MM.1S (cell line): ENCODE results near the gene AKAP13.

Experiments
- DNase-seq: peaks from one replicate; pipeline ENCODE4 v3.0.0-alpha.2; 2015
- H2AFZ ChIP-seq: fragments of 300-600 bp; sonication (generic); 2 replicates; pipeline ENCODE4 v1.6.0; 2016; ENCODE audit warnings: antibody characterized with exemption, low read length
- H3F3A ChIP-seq: fragments of 300-600 bp; sonication (generic); 2 replicates; pipeline ENCODE4 v1.6.1; 2016; ENCODE audit warnings: mild to moderate bottlenecking, antibody characterized with exemption, low read length, moderate library complexity, mixed read lengths; ENCODE audit not compliant: insufficient read depth
- H3K27ac ChIP-seq: fragments of 300-600 bp; sonication (generic); 2 replicates; pipeline ENCODE4 v1.5.1; 2016; ENCODE audit warnings: mild to moderate bottlenecking, low read length
- H3K27me3 ChIP-seq: fragments of 300-600 bp; sonication (generic); replicated peaks from 2 replicates; pipeline ENCODE4 v1.6.0; 2016; ENCODE audit warnings: low read length; ENCODE audit not compliant: insufficient read depth
- H3K36me3 ChIP-seq: fragments of 300-600 bp; sonication (generic); replicated peaks from 2 replicates; pipeline ENCODE4 v1.6.1; 2016; ENCODE audit warnings: mild to moderate bottlenecking, low read length, mixed read lengths; ENCODE audit not compliant: insufficient read depth
- H3K4me1 ChIP-seq: fragments of 300-600 bp; sonication (generic); 2 replicates; pipeline ENCODE4 v1.6.1; 2016; ENCODE audit warnings: low read length, mixed read lengths
- H3K4me2 ChIP-seq: fragments of 300-600 bp; sonication (generic); 2 replicates; pipeline ENCODE4 v1.6.0; 2016; ENCODE audit warnings: low read depth, low read length
- H3K4me3 ChIP-seq: fragments of 300-600 bp; sonication (generic); 2 replicates; pipeline ENCODE4 v1.5.1; 2016; ENCODE audit warnings: low read length, mixed read lengths
- H3K79me2 ChIP-seq: fragments of 300-600 bp; sonication (generic); 2 replicates; pipeline ENCODE4 v1.6.1; 2016; ENCODE audit warnings: mixed run types, low read length, mixed read lengths
- H3K9ac ChIP-seq: fragments of 300-600 bp; sonication (generic); 2 replicates; pipeline ENCODE4 v1.6.1; 2016; ENCODE audit warnings: low read length, mixed read lengths
- H3K9me2 ChIP-seq: fragments of 300-600 bp; sonication (generic); replicated peaks from 2 replicates; pipeline ENCODE4 v1.6.1; 2016; ENCODE audit warnings: mild to moderate bottlenecking, low read length, mixed read lengths; ENCODE audit not compliant: insufficient read depth
- H3K9me3 ChIP-seq: fragments of 300-600 bp; sonication (generic); replicated peaks from 2 replicates; pipeline ENCODE4 v1.6.1; 2016; ENCODE audit warnings: mild to moderate bottlenecking, low read length, mixed read lengths; ENCODE audit not compliant: insufficient read depth
- H4K20me1 ChIP-seq: fragments of 300-600 bp; sonication (generic); 2 replicates; pipeline ENCODE4 v1.6.1; 2016; ENCODE audit warnings: mild to moderate bottlenecking, low read length, moderate library complexity, mixed read lengths; ENCODE audit not compliant: insufficient read depth
- EZH2 ChIP-seq: fragments of 300-600 bp; sonication (generic); optimal IDR thresholded peaks from 2 replicates; pipeline ENCODE3; 2017; ENCODE audit warnings: low read depth, mild to moderate bottlenecking, antibody characterized with exemption, low read length, mixed read lengths
- EZH2phosphoT487 ChIP-seq: fragments of 300-600 bp; sonication (generic); IDR thresholded peaks from 2 replicates; pipeline ENCODE4 v1.6.1; 2018; ENCODE audit warnings: antibody characterized with exemption, low read length
- TF ChIP-seq, protein P1 (sequence below): fragments of 300-600 bp; sonication (generic); IDR thresholded peaks from 2 replicates; pipeline ENCODE4 v1.5.1; 2016; ENCODE audit warnings: antibody characterized with exemption, low read length, mixed read lengths

The AKAP13 gene

DNA sequence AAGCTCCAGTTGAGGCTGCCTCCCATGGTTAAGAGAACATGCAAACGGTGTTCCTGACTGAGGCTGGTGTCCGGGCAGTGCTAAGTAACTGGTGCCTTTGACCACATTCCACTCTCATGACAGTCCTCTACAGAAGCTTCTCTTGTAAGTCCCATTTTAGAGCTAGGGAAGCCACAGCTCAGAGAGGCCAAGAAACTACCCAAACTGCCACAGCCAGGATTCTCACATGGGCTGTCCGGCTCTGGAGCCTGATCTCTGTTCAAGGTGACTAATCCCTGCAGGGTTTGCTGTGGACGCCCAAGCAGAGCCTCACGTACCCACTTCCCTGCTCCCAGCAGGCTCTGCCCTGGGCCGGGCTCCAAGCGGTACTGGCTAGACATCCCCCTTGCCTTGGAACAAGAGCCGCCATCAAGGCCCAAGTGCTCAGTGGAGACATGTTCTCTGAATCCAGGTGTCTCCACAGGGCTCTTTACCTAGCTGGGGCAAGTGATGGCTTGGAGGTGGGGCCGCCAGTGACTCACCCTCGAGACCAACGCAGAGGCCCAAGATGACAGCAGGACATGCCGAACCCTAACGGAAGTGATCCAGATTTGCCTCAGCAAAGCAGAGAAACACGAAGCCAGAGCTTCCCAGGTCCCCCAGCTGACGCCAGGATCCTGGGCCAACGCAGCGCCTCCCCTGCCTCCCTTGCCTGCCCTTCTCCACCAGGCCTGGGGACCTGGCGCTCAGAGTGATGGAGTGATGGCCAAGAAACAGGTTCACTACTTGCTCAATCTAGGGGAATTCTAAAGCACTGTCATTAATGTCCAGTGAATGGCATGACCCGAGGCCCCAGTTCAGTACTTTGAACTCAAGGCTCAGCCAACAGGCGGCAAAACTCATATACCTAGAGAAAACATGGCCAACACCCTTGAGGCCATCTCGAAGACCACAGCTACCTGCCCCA is 390.0 kb downstream of the AKAP13 start:
- H3K4me1 ChIP-seq, result no peaks in the 10 kb centered on the region
- no peak for DNase-seq
- TF ChIP-seq, protein P1, sequence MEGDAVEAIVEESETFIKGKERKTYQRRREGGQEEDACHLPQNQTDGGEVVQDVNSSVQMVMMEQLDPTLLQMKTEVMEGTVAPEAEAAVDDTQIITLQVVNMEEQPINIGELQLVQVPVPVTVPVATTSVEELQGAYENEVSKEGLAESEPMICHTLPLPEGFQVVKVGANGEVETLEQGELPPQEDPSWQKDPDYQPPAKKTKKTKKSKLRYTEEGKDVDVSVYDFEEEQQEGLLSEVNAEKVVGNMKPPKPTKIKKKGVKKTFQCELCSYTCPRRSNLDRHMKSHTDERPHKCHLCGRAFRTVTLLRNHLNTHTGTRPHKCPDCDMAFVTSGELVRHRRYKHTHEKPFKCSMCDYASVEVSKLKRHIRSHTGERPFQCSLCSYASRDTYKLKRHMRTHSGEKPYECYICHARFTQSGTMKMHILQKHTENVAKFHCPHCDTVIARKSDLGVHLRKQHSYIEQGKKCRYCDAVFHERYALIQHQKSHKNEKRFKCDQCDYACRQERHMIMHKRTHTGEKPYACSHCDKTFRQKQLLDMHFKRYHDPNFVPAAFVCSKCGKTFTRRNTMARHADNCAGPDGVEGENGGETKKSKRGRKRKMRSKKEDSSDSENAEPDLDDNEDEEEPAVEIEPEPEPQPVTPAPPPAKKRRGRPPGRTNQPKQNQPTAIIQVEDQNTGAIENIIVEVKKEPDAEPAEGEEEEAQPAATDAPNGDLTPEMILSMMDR, result no peak
- no peak for TF ChIP-seq EZH2
- TF ChIP-seq EZH2phosphoT487, result no peak
- no peak overlapping the region for H2AFZ ChIP-seq
- no peaks in the 10 kb centered on the region for H3K9me2 ChIP-seq
- H3K27me3 ChIP-seq, result no peaks in the 10 kb centered on the region
- H4K20me1 ChIP-seq, result no peaks in the 10 kb centered on the region
- H3K36me3 ChIP-seq, result no peaks in the 10 kb centered on the region
- H3K4me2 ChIP-seq, result no peak overlapping the region
- no peaks in the 10 kb centered on the region for H3K9me3 ChIP-seq
- no peaks in the 10 kb centered on the region for H3F3A ChIP-seq
- no peak overlapping the region for H3K9ac ChIP-seq
- peaks cover 3% of the 10 kb centered on the region; the same call in 1 of the 2 replicates for H3K79me2 ChIP-seq
- no peak overlapping the region for H3K27ac ChIP-seq
- H3K4me3 ChIP-seq, result no peak overlapping the region

DNA sequence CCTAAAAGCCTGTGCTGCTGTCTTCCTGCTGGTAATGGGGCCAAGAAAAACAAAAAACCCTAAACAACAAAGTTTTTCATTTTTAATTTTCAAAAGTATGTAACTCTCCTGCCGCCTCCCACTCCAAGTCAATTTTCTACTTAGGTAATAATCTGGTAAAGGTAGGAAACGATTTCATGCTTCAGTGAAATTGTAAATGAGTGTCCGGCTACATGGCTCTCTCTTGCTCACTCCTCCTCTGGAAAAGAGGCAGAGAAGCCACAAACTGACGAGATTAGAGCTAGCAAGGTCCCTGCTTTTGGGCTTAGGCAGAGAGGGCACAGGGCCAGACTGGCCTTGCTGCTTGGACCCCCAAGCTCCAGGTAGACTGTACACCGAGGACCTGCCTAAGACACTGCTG is 390.9 kb downstream of the AKAP13 start:
- no peak for TF ChIP-seq EZH2phosphoT487
- TF ChIP-seq EZH2, result no peak
- TF ChIP-seq, protein P1, result no peak
- Histone ChIP-seq H3K4me1 (no peaks in the 10 kb centered on the region), H4K20me1 (no peaks in the 10 kb centered on the region), H3K4me2 (no peak overlapping the region), H3F3A (no peaks in the 10 kb centered on the region), H3K36me3 (no peaks in the 10 kb centered on the region), H3K9me3 (no peaks in the 10 kb centered on the region), H3K4me3 (no peak overlapping the region), H3K9me2 (no peaks in the 10 kb centered on the region), H2AFZ (no peak overlapping the region), H3K9ac (no peak overlapping the region), H3K27me3 (no peaks in the 10 kb centered on the region), H3K27ac (no peak overlapping the region), H3K79me2 (peaks cover 4% of the 10 kb centered on the region; the same call in 1 of the 2 replicates)
- no peak for DNase-seq

DNA sequence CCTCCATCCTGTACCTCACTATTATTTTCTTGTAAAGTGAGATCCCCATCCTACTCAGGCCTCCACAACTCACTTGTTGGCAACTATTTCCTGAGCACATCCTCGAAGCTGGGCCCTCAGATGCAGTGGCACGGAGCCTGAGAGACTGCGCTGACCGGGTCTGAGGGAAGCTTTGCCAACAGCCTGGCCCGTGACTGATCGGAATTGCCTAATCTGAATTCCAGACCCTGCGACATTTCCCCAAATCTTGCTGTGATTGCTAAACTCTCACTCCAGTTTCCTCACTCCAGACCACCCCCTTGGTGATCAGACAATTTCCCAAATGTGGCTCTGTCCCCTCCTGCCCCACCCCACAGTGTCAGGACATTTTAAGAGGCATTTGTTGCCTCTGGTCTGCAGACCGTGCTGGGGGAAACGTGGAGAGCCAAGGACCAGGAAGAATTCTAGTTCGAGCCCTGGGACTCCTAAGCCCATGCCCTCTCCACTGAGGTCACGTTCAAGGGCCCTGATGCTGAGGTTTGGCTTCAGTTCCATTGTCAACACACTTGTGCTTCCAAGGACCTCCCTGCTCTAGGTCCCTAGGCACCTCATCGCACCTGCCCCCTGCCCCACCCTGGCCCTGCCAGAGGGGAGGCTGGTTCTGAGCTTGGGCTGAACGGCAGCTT is 391.5 kb downstream of the AKAP13 start:
- no peak overlapping the region for H3K27ac ChIP-seq
- H3K36me3 ChIP-seq, result no peaks in the 10 kb centered on the region
- H3K4me3 ChIP-seq, result no peak overlapping the region
- H3K79me2 ChIP-seq, result peaks cover 4% of the 10 kb centered on the region; the same call in 1 of the 2 replicates
- no peak for DNase-seq
- H3K27me3 ChIP-seq, result no peaks in the 10 kb centered on the region
- no peaks in the 10 kb centered on the region for H4K20me1 ChIP-seq
- no peaks in the 10 kb centered on the region for H3F3A ChIP-seq
- no peak overlapping the region for H2AFZ ChIP-seq
- H3K9me2 ChIP-seq, result no peaks in the 10 kb centered on the region
- H3K9me3 ChIP-seq, result no peaks in the 10 kb centered on the region
- H3K4me2 ChIP-seq, result no peak overlapping the region
- no peak overlapping the region for H3K9ac ChIP-seq
- TF ChIP-seq EZH2phosphoT487 (no peak), EZH2 (no peak)
- TF ChIP-seq, protein P1, result no peak
- H3K4me1 ChIP-seq, result no peaks in the 10 kb centered on the region
